Measurements from ENCODE around the gene LILRA2.

DNA sequence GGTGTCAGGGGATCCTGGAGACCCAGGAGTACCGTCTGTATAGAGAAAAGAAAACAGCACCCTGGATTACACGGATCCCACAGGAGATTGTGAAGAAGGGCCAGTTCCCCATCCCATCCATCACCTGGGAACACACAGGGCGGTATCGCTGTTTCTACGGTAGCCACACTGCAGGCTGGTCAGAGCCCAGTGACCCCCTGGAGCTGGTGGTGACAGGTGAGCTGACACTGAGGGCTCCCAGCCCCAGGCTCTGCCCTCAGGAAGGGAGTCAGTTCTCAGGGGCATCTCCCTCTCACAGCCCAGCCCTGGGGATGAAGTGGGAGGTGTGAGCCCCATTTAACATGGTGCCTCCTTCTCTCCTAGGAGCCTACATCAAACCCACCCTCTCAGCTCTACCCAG, 21.1 kb downstream of the LILRA2 start:
- TF ChIP-seq CTCF (conservative IDR thresholded peaks at IDR 0.05 in 1 of 2, IDR thresholded peaks at IDR 0.05 in 1 of 2; ENCODE audit: extremely low read depth in 1 of 2, insufficient read depth in 1 of 2, low read depth in 1 of 2, low read length in 2 of 2): no peak
- TF ChIP-seq EZH2 (IDR thresholded peaks at IDR 0.05; ENCODE audit: borderline replicate concordance, low read length): no peak
